GM21723 (cell line): ENCODE results near the gene FAM117B.
"Not testable (repeated sequence)": the region's sequence is repeated elsewhere in the genome, so short reads cannot be mapped to it uniquely, and the experiment has no call there.

Source experiments
- ATAC-seq: cut with Tn5 transposase; IDR thresholded peaks from one replicate; pipeline ENCODE4 v1.9.1; 2021; ENCODE audit warnings: mild to moderate bottlenecking, moderate library complexity; ENCODE audit not compliant: unreplicated experiment

FAM117B gene

DNA sequence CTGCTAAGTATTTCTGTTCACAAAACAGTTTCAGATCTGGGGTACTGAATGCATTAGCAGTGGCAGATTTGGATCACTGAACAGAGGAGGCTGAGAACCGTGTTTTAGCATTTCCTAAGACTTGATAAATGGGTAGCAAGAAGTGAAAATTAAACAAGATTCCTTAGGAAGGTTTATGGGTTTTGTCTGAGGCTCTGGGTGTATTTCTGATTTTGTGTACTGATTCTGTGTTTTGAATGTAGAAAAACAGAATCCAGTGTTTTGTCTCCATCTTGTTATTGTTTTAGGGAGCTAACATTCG lies 1.4 kb downstream of the FAM117B start:
- ATAC-seq = no peak

DNA sequence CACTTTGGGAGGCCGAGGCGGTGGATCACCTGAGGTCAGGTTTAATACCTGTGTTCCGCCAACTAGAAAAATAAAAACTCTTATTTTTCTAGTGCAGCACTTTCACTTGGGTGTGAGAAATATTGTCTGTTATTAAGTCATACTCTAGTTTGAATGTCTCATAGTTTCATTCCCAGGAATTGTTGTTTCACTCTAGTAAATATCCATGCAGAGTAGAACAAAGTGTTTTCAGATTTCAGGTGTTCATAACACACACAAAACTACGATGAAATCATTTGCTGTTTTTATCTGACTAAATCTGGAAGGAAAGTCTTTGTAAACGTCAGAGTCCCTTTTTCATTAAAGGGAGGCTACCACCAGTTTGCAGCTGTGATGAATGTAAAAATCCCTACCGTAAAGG lies 4.0 kb downstream of the FAM117B start:
- ATAC-seq = no peak

DNA sequence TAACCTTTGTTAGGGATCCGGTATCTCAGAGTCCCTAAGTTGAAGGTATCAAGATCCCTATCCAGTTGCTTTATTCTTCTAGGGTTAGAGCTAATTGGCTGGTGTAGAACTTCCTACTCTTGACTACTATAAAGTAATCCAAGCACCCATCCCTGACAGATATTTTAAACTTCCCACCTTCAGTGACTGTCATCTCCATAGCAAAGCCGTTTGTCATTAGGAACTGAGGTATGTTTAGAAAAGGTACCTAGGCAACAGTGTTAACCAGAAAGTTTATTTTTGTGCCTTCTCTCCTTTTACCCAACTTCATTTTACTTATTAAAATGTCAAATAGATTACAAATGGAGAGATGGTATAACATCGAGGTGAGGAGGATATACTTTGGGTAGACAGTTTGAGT lies 4.5 kb downstream of the FAM117B start:
- no peak for ATAC-seq

DNA sequence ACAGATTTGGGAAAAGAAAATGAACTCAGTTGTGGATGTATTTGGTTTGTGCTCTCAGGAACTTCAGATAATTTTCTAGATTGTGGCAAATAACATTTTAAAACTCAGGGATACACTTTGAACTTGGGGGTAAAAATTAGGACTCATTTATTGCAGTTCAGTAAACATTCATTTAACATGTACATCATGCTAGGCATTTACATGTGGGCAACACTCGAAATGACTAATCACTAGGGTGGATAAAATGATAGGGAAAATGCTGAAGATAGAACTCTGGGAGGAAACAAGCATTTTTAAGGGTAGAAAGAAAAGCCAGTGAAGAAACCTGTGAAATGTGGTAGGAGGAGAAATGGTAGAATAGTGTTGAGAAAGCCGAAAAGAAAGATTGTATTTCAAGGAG lies 7.8 kb downstream of the FAM117B start:
- no peak for ATAC-seq

DNA sequence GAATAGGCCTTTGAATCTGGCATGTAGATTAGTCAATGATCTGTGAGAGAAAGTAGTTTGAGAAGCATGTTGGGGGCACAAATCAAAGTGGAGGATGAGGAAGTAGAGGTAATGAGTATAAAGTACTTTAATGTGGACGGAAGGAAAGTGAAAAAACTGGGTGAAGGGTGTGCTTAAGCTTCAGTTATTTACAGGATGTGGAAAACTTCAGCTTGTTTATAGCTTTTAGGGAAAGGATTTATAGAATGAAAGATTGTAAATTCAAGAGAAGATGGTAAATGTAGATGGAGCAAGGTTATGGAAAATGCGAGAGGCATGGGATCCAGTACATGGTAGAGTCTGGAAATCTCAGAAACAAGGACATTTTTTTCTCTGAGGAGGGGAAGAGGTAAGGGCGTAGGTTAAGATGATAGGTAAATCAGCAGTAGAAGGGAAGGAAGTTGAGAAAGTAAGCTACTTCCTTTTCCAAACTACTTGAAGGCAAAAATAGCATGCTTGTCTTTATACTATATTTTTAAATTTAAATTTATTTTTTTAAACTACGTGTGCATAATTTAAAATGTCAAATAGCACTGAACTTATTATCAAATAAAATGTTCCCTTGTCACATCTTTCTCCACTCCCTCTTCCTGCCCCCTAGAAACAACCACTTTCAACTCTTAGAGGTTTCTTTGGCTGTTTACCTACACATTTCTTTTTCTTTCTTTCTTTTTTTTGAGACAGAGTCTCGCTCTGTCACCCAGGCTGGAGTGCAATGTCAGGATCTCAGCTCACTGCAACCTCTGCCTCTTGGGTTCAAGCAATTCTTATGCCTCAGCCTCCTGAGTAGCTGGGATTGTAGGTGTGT lies 8.5 kb downstream of the FAM117B start:
- peak; percentile 48 for ATAC-seq

DNA sequence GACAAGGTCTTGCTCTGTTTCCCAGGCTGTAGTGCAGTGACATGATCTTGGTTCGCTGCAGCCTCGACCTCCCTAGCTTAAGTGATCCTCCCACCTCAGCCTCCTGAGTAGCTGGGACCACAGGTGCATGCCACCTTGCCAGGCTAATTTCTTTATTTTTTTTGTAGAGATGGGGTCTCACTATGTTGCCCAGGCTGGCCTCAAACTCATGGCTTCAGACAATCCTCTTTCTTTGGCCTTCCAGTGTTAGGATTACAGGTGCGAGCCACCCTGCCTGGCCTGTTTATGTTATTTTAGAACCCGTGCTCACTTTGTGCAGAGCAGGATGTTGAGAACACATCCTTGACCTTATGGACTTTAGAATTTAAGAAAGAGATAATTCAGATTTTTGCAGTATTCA lies 17.4 kb downstream of the FAM117B start:
- no peak for ATAC-seq

DNA sequence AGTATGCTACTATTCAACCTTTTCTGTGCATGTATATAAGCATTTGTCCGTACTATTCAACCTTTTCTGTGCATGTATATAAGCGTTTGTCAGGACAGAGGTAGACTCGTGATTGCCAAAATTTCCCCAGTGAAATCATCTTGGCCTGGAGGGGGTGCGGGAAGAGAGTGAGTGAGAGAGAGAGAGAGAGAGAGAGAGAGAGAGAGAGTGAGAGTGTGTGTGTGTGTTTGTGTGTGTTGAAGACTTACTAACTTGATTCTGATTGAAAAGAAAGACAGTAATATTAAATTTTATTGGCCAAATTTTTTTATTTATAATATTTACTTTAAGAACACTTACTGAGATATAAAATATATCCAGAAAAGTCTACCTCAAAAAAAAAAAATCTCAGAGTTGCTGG lies 19.1 kb downstream of the FAM117B start:
- ATAC-seq = no peak

DNA sequence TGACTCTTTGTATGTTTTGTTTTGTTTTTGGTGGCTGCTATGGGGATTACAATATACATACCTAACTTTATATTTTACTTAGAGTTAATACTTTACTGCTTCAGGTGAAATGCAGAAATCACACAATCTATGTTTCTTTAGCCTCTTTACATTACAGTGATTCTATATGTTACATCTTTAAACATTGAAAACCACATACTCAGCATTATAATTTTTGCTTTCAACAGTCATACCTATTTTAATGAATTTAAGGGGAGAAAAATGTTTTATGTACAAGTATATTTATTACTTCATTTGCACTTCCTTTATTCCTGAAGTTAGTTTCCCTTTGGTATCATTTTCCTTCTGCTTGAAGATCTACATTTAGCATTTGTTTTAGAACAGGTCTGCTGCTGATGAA lies 23.1 kb downstream of the FAM117B start:
- no peak for ATAC-seq

DNA sequence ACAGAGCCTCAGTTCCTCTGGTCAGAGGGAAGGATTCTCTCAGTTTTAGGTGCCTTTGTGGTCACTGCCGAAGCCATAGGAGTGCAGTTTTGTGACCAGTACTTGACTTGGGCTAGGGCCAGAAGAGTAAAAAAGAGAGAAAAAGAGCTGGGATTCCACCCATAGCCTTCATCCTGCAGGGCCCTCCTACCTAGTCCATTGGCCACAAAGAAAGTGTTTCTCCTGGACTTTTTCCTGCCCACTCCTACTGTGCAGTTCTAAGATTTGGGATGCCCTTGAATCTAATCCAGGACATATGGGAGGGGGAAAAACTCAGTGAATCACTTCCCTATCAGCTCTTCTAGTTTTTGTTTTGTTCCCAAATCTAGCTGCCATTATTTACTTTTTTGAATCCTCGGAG lies 26.0 kb downstream of the FAM117B start:
- ATAC-seq = no peak

DNA sequence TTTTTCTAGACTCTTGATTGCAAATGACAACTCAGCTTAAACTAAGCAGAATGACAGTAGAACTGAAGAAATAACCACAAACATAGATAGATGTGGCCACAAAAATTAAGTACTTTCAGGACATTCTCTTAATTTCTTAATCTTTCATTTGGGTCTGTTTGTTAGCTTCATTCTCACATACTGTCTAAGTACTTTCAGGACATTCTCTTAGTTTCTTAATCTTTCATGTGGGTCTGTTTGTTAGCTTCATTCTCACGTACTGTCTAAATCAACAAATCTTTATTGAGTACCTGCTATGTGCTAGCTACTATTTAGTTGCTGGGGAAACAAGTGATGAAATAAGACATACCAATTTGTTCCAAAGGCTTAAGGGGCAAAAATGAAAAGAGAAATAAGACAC lies 35.1 kb downstream of the FAM117B start:
- ATAC-seq = peak; percentile 42

DNA sequence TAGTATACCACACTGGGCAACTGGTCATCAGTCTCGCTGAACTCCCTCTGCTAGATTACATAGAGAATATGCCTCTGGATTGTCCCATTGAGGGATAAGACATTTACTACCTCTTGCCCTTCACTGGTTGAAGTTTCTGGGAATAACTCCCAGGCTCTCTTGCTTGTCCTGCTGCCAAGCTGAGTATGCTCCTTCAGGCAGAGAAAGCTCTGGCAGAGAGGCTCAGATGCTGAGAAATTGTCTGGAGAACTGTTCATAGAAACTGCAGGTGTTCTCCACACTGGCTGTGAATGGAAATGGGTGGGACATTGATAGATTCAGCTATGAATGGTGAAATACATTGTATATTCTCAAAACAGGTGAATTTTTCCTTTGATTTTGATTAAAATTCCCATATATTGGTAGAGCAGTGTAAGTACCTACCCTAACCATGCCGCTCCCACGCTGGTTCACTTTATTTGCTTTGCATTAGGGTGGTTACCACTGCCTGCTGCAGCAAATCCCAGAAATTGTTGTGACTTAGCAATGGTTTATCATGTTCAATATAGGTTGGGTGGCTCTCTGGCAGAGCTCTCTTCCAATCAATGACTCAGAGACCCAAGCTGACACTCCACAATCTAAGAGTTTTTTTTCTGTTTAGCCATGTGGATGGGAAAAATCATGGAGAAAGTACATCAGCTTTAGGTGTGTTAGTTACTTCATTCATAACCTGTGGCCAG lies 36.7 kb downstream of the FAM117B start:
- no peak for ATAC-seq

DNA sequence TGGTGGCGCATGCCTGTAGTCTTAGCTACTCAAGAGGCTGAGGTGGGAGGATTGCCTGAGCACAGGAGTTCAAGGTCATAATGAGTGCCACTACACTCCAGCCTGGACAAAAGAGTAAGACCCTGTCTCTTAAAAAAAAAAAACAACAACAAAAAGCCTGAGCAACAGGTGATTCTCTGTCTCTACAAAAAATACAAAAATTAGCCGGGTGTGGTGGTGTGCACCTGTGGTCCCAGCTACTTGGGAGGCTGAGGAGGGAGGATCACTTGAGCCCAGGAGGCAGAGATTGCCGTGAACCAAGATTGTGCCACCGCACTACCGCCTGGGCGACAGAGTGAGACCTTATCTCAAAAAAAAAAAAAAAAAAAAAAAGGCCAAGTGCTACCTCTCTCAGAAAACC lies 40.3 kb downstream of the FAM117B start:
- ATAC-seq = not testable (repeated sequence)

DNA sequence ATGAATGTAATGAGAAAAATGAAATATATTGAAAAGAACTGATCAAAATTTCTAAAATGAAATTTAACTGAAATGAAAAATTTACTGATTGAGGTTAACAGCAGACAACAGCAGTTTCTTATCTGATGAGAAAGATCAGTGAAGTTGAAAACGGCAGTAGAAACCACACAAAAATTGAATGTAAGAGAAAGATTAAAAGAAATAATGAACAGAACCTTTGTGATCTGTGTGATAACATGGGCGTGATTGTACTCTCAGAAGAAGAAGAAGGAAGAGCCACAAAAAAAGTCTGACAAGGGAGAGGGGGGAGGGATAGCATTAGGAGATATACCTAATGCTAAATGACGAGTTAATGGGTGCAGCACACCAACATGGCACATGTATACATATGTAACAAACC lies 45.2 kb downstream of the FAM117B start:
- no peak for ATAC-seq

DNA sequence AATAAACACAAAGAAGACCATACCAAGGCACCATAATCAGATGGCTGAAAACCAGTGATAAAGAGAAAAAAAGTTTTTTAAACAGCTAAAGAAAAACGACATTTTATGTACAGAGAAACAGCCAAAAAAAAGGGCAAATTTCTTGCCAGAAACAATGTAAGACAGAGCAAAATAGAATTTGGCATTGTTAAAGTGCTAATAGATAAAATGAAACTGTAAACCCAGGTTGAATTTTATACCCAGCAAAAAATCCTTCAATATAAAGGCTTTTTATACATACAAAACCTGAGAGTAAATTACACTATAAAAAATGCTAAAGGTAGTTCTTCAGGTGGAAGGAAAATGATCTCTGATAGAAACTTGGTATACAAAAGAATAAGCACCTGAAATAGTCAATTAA lies 45.7 kb downstream of the FAM117B start:
- no peak for ATAC-seq

DNA sequence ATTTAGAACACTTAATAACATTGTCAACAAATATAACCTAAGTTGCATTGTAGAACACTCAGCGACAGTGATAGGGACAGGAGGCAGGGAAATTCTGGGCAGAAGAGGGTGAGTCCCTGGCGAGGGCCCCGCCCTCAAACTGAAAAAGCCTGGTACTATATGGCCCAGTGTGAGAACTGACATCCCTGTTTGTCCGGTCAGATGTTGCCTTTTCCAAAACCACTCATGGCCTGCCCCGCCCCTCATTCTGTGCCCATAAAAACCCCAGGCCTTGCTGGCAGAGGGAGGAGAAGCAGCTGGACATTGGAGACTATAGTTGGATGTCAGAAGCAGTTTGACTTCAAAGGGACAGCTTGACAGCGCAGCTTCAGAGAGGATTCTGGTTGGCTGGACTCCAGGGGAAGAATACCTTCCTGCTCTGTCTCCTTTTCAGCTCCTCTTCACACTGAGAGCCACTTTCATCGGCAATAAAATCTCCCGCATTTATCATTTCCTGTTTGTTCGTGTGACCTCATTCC lies 47.0 kb downstream of the FAM117B start:
- no peak for ATAC-seq

DNA sequence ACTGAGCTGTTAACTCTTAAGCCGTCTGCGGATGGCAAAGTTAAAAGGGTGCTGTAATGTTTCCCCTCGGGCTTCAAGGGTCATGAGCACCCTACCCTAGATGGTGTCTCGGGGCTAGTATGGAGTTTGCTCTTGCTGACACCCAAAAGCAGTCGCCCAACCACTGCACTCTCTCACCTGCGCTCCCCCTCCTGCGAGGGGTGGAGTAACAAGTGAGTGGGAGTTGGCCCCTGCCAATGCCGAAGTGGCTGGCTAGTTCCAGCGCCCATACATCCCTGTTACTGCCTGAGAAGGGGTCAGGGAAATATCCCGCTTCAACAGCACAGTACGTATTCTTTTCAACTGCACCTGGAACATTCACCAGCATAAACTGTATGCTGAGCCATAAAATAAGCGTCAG lies 47.5 kb downstream of the FAM117B start:
- ATAC-seq = no peak

DNA sequence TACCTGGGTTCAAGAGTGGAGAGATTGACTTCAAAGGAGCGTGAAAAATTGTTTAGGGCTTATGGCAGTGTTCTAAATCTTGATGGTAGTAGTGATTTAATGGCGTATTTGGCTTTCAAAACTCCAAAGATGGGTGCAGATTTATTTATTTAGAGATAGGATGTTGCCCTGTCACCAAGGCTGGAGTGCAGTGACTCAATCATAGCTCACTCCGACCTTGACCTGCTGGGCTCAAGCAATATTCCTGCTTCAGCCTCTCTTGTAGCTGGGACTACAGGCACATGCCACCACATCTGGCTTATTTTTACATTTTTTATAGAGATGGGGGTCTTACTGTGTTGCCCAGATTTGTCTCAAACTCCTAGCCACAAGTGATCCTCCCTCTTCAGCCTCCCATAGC lies 52.5 kb downstream of the FAM117B start:
- no peak for ATAC-seq

DNA sequence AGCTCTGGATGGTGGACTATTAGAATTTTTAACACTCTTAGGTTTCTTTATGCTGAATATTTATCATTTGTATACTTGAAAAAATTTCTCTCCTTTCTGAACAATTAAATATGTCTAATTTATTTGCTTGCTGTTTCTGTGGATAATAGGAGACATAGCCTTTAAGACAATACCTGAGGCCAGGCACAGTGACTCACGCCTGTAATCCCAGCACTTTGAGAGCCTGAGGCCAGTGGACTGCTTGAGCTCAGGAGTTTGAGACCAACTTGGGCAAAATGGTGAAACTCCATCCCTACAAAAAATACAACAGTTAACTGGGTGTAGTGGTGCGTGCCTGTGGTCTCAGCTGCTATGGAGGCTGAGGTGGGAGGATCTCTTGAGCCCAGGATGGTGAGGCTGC lies 54.7 kb downstream of the FAM117B start:
- no peak for ATAC-seq

DNA sequence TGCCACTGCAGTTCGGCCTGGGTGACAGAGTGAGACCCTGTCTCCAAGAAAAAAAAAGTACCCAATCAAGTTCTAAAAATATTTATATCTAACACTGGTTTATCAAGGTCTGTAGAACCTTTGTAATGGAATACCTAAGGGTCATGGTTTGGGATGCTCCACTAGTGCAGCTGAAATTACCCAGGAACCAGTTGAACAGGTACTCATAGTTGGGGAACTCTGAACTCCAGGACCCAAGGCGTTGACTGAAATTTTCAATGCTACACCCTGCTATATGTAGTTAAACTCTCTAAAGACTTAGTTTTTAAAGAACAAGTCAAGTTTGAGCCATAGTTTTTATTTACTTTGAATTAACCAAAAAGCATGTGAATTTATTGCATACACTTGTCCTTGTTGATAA lies 55.1 kb downstream of the FAM117B start:
- no peak for ATAC-seq

DNA sequence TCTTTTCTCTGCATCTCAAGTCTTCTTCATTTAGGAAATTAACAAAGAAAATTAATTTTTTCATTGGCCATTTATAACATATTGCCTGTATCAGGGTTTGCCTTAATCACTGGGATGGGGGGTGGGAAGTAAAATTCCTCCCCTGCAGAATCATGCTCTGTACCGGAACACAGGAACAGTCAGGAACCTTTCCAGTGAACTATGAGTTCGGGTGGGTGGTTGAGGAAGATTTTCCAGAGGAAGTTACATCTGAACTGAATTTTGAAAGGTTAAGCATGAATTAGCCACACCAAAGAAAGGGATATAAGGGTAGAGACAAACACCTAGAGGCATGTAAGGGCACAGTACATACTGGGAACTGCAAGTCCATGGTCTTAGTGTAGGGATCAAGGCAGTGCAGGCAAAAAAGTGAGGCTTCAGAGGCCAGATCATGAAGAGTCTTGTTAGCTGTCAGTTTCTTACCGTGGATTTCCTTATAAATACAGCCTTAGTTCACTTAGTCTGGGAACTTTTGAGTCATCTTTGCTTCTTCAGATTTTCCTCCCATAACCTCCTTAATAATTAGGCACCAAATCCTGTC lies 55.6 kb downstream of the FAM117B start:
- no peak for ATAC-seq

DNA sequence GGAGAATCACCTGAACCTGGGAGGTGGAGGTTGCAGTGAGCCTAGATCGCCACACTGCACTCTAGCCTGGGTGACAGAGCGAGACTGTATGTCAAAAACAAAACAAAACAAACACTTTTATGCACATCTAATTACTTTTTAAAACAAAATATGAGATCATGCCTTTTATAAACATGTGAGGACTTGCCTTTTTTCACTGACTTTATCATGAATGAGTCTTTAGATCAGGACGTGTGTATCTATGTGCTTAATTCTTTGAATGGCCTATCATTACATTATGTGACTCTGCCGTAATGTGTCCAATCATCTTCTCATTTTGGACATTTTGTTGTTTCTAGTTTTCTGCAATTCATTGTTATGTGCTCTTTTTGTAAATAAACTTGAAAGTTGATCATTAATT lies 58.7 kb downstream of the FAM117B start:
- no peak for ATAC-seq

DNA sequence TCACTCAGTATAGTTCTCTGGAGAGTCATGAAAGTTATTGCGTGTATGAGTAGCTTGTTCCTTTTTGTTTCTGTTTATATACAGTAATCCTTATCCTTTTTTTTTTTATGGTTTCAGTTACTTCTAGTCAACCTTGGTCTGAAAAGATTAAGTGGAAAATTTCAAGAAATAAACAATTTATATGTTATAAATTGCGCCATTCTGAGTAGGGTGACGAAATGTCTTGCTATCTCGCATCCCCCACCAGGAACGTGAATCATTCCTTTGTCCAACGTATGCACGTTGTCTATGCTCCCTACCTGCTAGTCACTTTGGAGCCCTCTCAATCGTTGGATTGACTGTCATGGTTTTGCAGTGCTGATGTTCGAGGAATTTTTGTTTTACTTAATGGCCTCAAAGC lies 60.4 kb downstream of the FAM117B start:
- ATAC-seq = no peak
